HG03460 (cell line): ENCODE data around the gene PCYT1A.

Source experiments
- ATAC-seq: cut with Tn5 transposase; IDR thresholded peaks from one replicate; pipeline ENCODE4 v1.9.1; 2021; ENCODE audit not compliant: unreplicated experiment

PCYT1A gene

DNA sequence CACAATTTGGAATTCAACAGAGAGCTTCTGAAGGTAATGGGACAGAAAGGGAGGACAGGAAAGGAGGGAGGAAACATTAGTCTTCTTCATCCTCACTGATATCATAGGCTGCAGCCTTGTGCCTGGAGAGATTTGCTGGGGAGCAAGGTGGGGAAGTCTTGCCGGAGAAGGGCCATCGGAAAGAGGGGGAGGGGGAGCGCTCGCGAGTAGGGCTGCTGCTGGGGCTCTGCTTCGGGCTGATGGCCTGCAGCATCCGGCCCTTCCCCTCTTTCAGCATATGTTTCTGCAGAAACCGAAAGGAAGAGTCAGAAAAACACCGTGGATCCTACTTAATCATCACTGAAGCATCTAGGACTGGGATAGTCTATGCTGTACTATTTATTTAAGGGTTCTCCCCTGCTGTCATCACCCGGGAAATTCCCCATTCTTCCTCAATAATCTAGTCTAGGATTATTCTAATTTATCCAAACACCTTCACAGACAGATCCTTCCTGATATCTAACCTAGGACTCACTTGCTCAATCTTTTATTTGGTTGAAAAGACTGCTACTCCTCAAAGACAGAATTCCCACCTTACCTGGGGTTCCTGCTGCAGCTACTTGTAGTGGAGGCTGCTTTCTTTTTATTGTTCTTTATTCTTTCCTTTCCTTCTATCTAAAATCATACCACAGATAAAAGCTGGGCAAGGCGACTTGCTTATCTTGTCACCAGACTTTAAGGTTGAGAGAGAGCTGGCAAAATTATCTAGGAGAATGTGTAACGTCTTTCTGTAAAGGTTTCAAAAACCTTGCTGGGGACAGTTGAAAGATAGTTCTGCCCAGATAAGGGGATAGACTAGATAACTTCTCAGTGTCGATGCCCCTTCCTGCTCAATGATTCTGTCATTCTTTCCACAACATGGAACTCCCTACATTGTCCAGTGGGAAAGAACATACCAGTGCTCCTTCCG lies 48.6 kb downstream of the PCYT1A start:
- no peak for ATAC-seq

GRCh38 chr3:196237203-196237602 lies 50.3 kb downstream of the PCYT1A start:
- ATAC-seq = no peak

GRCh38 chr3:196236223-196236622 lies 51.3 kb downstream of the PCYT1A start:
- ATAC-seq = no peak

DNA sequence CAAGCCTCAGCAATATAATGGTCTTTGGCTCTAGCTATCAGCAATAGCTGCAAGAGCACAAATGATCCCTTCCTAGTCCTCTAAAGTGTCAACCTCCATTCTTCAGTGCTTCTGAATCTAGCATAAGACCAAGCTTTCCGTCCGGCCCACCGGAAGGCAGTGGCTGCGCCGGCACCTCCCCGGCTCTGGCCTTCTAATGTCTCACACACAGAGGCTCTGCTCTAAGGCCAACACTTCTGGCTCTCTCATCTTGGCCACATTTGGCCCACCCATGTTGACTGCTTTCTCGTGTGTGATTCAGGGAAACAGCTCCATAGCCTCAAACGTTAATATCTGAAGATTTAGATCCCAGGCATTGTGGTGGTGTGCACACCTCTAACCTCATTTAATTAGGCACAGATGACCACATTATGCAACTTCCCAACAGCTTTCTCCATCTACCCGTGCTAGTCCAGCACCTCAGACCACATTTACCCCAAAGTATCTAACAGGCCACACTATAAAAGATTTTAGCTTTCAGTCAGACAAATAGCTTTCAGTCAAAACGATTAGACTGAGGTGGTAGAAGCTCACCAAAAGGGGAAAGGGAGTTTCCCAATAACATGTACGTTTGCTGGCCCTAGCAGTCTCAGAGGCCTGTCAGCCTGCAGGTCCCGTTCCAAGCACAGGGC lies 51.9 kb downstream of the PCYT1A start:
- ATAC-seq = no peak

DNA sequence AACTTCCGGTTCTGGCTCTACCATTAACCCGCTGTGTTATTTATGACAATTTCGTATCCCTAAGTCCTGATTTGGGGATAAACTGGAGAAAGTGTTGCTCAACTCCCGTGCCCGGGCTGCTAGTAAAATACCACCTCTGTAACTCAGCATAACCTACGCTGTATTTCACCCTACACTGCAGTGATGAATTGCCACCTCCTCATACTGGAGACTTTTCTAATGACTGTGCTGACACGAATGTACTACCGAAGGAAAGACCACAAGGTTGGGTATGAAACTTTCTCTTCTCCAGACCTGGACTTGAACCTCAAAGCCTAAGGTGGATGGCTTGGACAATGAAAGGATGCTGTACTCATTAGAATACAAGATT lies 54.7 kb downstream of the PCYT1A start:
- ATAC-seq = no peak

DNA sequence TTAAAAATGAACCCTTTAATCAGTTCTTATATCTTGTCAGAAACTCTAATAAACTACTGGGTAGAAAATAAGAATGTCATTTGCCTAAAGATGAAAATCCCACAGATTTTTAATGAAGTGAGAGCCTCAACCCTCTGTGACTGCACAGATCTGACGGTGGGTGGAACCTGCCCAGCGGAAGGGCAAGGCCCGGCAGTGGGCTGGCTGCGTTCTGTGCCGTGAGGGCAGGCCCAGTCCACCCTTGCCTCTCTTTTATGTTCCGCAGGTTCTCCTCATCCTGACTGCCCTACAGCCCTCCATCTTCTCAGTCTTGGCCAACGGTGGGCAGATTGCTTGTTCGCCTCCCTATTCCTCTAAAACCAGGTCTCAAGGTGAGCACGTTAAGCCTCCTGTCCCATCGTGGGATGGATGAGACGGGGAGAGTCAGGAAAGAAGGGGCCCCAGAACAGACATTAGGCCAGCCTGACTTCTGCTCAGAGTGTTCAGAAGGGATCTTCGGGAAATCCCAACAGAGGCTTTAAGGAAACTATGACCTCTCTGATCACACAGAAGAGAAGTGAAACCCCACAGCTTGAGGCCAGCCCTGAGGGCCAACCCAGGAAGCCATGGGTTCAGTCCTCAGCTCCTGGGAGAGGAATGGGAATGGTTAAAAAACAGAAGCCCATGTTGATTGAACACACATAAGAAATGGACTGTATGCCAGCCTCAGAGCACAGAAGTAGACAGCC lies 55.2 kb downstream of the PCYT1A start:
- ATAC-seq = no peak

GRCh38 chr3:196227629-196228493 lies 59.7 kb downstream of the PCYT1A start:
- no peak for ATAC-seq

DNA sequence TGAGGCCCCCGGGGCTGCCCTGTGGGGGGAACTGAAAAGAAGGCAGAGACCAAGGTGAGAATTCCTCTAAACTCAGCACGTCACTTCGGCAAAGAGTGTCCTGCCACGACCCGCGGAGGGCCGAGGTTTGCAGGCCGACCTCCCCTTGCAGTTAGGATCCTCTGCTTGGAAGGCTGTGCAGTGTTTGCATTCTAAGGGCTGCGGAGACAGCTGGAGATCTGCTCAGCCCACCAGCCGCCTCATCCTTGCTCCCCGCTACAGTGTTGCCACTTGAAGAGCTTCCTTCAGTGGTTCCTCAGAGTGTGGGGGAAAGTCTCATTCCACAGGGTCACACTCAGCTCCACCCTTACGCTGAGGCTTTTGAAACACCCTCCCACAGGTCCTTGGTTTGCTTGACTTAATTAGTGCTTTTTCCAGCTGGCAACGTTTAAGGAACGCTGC lies 60.4 kb downstream of the PCYT1A start:
- ATAC-seq = no peak

DNA sequence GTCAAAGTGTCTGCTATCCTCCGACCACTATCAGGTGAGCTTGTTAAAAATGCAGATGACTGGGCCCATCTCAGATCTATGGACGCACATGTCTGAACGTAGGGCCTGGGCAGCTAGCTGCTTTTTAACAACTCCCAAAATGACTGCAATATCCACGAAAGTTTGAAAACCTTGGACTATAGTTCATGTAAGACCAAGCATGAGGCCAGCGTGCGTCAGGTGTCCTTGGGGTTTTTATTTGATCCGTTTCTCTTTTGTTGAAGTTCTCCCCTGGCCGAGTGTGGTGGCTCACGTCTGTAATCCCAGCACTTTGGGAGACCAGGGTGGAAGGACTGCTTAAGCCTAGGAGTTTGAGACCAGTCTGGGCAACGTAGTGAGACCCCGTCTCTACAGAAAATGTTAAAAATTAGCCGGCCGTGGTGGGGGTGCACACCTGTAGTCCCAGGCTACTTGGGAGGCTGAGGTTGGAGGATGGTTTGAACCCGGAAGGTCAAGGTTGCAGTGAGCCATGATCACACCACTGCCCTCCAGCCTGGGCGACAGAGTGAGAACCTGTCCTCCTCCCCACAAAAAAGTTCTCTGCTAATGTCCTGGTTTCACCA lies 61.7 kb downstream of the PCYT1A start:
- ATAC-seq = no peak

DNA sequence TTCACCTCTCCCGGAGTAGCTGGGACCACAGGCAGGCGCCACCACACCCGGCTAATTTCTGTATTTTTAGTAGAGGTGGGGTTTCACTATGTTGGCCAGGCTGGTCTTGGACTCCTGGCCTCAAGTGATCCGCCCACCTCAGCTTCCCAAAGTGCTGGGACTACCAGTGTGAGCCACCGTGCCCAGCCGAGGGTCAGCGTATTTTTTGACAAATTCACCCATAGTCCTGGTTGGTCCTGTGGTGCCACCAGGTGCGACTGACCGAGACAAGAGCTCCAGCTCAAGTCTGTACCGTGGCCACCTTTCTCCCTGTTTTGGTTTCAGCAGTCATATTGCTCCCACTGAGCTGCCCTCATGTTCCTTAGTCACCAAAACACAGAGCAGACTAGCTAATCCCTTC lies 62.4 kb downstream of the PCYT1A start:
- no peak for ATAC-seq

- ATAC-seq = no peak
Observed at GRCh38 chr3:196222876-196223595, 64.5 kb downstream of the PCYT1A start.

- no peak for ATAC-seq
Observed at GRCh38 chr3:196220991-196221390, 66.5 kb downstream of the PCYT1A start.

DNA sequence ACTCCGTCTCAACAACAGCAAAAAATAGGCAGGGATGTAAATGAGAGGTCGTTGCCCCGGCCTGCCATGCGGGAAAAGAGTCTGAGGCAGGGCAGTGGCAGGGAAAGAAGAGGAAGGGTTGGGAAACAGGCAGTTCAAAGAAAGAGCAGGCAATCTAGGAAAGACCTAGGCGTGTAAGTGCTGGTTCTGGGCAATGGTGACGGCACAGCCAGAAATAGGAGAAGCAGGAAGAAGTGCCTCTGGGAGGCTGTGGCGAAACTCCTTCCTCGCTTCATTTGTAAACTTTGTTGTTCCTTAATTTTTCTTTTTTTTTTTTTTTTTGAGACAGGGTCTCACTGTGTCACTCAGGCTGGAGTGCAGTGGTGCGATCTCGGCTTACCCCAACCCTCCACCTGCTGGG lies 66.9 kb downstream of the PCYT1A start:
- ATAC-seq = no peak

GRCh38 chr3:196219970-196220311 lies 67.6 kb downstream of the PCYT1A start:
- no peak for ATAC-seq

DNA sequence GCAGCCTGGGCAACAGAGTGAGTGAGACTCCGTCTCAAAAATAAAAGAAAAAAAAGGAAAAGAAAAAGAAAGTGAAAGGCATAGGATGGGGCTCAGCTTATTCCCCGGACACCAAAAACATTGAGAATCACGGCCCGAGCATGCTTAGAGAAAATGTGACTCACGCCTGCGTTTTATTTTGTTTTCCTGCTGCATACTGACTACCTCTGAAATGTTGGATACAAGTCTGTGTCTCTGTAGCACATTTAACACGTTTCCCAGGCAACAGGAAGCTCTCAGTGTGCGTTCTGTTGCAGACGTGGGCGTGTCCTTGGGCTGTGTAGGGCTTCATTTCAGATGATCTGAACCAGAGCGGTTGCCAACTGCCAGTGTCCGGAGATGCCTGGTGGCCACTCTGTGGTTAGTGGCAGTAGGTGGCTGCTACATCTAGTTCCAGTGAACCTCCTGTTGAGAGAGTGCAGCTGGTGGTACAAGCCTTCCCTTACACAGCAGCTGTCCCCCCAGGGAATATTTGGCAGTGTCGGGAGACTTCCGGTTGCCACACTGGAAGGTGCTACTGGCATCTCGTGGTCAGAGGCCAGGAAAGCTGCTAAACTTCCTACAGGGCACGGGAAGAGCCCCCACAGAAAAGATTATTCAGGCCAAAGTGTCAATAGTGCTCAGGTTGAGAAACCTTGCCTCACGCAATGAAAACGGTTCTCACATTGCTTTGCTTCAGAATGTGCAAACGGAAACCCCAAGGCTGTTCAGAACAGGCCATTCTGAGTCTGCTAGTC lies 68.1 kb downstream of the PCYT1A start:
- ATAC-seq = peak; percentile 69

- ATAC-seq = no peak
Observed at GRCh38 chr3:196218155-196218712, 69.3 kb downstream of the PCYT1A start.

- no peak for ATAC-seq
Observed at GRCh38 chr3:196217307-196218154, 70.0 kb downstream of the PCYT1A start.
